NCI-H187 (cell line): ENCODE data around the gene CNNM3.
A peak's percentile ranks its signal among the peaks of the same experiment; 100 is the strongest.
"Not testable (repeated sequence)": the region's sequence is repeated elsewhere in the genome, so short reads cannot be mapped to it uniquely, and the experiment has no call there.

Experiments used
- DNase-seq, 2 experiments: peaks; one replicate each; lab custom pipeline; 2025; lab: John Stamatoyannopoulos, UW

CNNM3 gene

GRCh38 chr2:96816127-96816835 lies at the start of gene CNNM3:
TSS of gene CNNM3 (plus strand) at chr2:96816268. CDS start at chr2:96816278, 10 bp downstream.
- peak; percentile 72 to 96 for DNase-seq

GRCh38 chr2:96767135-96767871 lies 48.8 kb upstream of the CNNM3 start:
- no peak for DNase-seq

- DNase-seq, result peak in 1 of 2 experiments; percentile 14
Observed at GRCh38 chr2:96768083-96768561, 47.9 kb upstream of the CNNM3 start.

- DNase-seq, result peak; percentile 11 to 16
Observed at GRCh38 chr2:96769814-96770213, 46.3 kb upstream of the CNNM3 start.

- DNase-seq, result no peak
Observed at GRCh38 chr2:96770442-96771202, 45.4 kb upstream of the CNNM3 start.

GRCh38 chr2:96771796-96772618 lies 44.1 kb upstream of the CNNM3 start:
- no peak for DNase-seq

- DNase-seq, result no peak
Observed at GRCh38 chr2:96772903-96773671, 43.0 kb upstream of the CNNM3 start.

GRCh38 chr2:96773922-96774321 lies 42.1 kb upstream of the CNNM3 start:
- DNase-seq, result peak; percentile 14 to 57

GRCh38 chr2:96775160-96775559 lies 40.9 kb upstream of the CNNM3 start:
- DNase-seq, result no peak

- DNase-seq, result no peak
Observed at GRCh38 chr2:96783388-96783787, 32.7 kb upstream of the CNNM3 start.

- no peak for DNase-seq
Observed at GRCh38 chr2:96787411-96787810, 28.7 kb upstream of the CNNM3 start.

GRCh38 chr2:96788442-96789244 lies 27.4 kb upstream of the CNNM3 start:
- peak; percentile 39 to 64 for DNase-seq

GRCh38 chr2:96789245-96789617 lies 26.8 kb upstream of the CNNM3 start:
- DNase-seq, result no peak

GRCh38 chr2:96792772-96793749 lies 23.0 kb upstream of the CNNM3 start:
- no peak for DNase-seq

- no peak for DNase-seq
Observed at GRCh38 chr2:96795076-96795475, 21.0 kb upstream of the CNNM3 start.

- DNase-seq, result not testable (repeated sequence)
Observed at GRCh38 chr2:96796497-96796896, 19.6 kb upstream of the CNNM3 start.

- no peak for DNase-seq
Observed at GRCh38 chr2:96797066-96797625, 18.9 kb upstream of the CNNM3 start.
